ENCODE results near the gene ETS2.
"Not testable (repeated sequence)": the region's sequence is repeated elsewhere in the genome, so short reads cannot be mapped to it uniquely, and the experiment has no call there.

The ETS2 gene

GRCh38 chr21:38839328-38840286, 33.9 kb downstream of the ETS2 start:
- DNase-seq: no peak

GRCh38 chr21:38840456-38841300, 34.9 kb downstream of the ETS2 start:
- no peak for DNase-seq

GRCh38 chr21:38841472-38841871, 35.7 kb downstream of the ETS2 start:
- no peak for DNase-seq

- DNase-seq: no peak
Measured at GRCh38 chr21:38842079-38842478, 36.4 kb downstream of the ETS2 start.

GRCh38 chr21:38843379-38843778, 37.6 kb downstream of the ETS2 start:
- DNase-seq: no peak

- DNase-seq: no peak
Measured at GRCh38 chr21:38843806-38844503, 38.2 kb downstream of the ETS2 start.

GRCh38 chr21:38845374-38845773, 39.6 kb downstream of the ETS2 start:
- not testable (repeated sequence) for DNase-seq

- peak; percentile 68 for DNase-seq
Measured at GRCh38 chr21:38847556-38847955, 41.8 kb downstream of the ETS2 start.

GRCh38 chr21:38848187-38848609, 42.5 kb downstream of the ETS2 start:
- DNase-seq: peak; percentile 21

- DNase-seq: no peak
Measured at GRCh38 chr21:38849776-38850175, 44.0 kb downstream of the ETS2 start.

GRCh38 chr21:38850277-38850951, 44.7 kb downstream of the ETS2 start:
- DNase-seq: no peak

GRCh38 chr21:38851101-38851500, 45.4 kb downstream of the ETS2 start:
- DNase-seq: no peak

- no peak for DNase-seq
Measured at GRCh38 chr21:38852278-38852677, 46.5 kb downstream of the ETS2 start.

GRCh38 chr21:38852708-38853107, 47.0 kb downstream of the ETS2 start:
- DNase-seq: no peak

GRCh38 chr21:38853421-38853919, 47.7 kb downstream of the ETS2 start:
- DNase-seq: peak; percentile 21

- DNase-seq: no peak
Measured at GRCh38 chr21:38857152-38857825, 51.6 kb downstream of the ETS2 start.

GRCh38 chr21:38858026-38858811, 52.5 kb downstream of the ETS2 start:
- no peak for DNase-seq

GRCh38 chr21:38858812-38859205, 53.1 kb downstream of the ETS2 start:
- DNase-seq: no peak

- DNase-seq: no peak
Measured at GRCh38 chr21:38859852-38860251, 54.1 kb downstream of the ETS2 start.

GRCh38 chr21:38861056-38861455, 55.3 kb downstream of the ETS2 start:
- peak; percentile 31 for DNase-seq
